ENCODE results near the gene FURIN.
"Not testable (repeated sequence)": the region's sequence is repeated elsewhere in the genome, so short reads cannot be mapped to it uniquely, and the experiment has no call there.

The FURIN gene

DNA sequence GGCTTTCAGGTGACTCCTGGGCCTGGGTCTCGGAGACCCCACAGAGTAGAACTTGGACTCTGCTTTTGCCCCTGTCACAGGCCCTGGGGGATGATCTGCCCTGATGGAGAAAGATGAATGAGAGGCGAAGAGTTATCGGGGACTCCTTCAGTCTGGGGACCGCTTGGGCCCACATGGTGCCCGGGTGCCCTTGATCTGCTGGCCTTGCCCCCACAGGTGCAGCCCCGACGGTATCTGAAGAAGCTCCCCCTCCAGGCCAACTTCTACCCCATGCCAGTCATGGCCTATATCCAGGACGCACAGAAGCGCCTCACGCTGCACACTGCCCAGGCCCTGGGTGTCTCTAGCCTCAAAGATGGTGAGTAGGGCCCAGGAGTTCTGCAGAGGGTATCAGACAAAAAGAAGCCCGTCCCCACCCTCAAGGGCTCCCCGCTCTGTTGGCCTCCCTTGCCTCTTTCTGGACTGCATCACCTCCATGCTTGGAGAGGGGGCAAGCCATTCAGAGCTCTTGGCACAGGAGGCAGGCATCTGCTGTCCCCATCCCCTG, 45.1 kb downstream of the FURIN start:
- Histone ChIP-seq H3K4me3 (ENCODE audit: low read depth, low read length) (no peak overlapping the region), H3K4me1 (ENCODE audit: control insufficient read depth, insufficient read depth, low read length) (no peaks in the 10 kb centered on the region), H3K36me3 (ENCODE audit: control insufficient read depth, insufficient read depth, low read length) (peaks cover 36% of the 10 kb centered on the region), H3K9ac (ENCODE audit: low read depth, low read length) (no peak overlapping the region), H3K27ac (ENCODE audit: low read depth, low read length) (no peak overlapping the region), H3K9me3 (ENCODE audit: control insufficient read depth, insufficient read depth, low read length) (no peaks in the 10 kb centered on the region), H3K27me3 (ENCODE audit: control insufficient read depth, insufficient read depth, low read length) (no peaks in the 10 kb centered on the region)

- Histone ChIP-seq H3K27ac (ENCODE audit: low read depth, low read length) (no peak overlapping the region), H3K4me1 (ENCODE audit: control insufficient read depth, insufficient read depth, low read length) (no peaks in the 10 kb centered on the region)
These were observed 46.1 kb downstream of the FURIN start for GRCh38 chr15:90914305-90915080.

DNA sequence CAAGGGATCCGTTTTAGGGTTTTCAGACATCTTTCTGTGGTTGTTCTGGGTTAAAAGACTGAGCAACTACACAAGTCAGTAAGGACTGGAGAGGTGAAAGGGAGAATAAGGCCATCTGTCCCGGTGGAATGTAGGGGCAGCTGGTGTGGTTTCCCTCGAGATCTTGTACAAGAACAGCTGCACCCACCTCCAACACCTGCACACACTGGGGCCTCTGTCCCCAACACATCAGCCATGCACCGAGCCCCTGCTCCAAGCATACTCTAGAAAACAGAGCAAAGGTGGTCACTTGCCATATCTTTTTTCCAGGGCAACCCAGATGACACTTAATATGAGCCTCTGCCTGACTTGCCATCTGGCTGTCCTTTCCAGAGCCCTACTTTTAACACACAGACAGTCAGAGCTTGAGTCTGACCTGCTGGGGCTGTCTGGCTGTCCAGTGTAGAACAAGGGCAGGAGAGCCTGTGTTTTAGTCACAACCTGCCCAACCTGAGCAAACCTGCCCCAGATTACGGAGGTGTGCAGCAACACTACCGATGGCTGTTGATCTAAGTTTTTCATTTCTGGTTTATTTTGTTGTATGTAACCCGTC, 46.9 kb downstream of the FURIN start:
- no peaks in the 10 kb centered on the region for H3K4me1 ChIP-seq (ENCODE audit: control insufficient read depth, insufficient read depth, low read length)
- H3K27me3 ChIP-seq (ENCODE audit: control insufficient read depth, insufficient read depth, low read length) = no peaks in the 10 kb centered on the region
- H3K9ac ChIP-seq (ENCODE audit: low read depth, low read length) = no peak overlapping the region
- no peaks in the 10 kb centered on the region for H3K9me3 ChIP-seq (ENCODE audit: control insufficient read depth, insufficient read depth, low read length)
- no peak overlapping the region for H3K27ac ChIP-seq (ENCODE audit: low read depth, low read length)
- peaks cover 38% of the 10 kb centered on the region for H3K36me3 ChIP-seq (ENCODE audit: control insufficient read depth, insufficient read depth, low read length)
- H3K4me3 ChIP-seq (ENCODE audit: low read depth, low read length) = no peak overlapping the region

More at GRCh38 chr15:90914305-90915080, 46.1 kb downstream of the FURIN start:
- Histone ChIP-seq H3K9me3 (ENCODE audit: control insufficient read depth, insufficient read depth, low read length) (no peaks in the 10 kb centered on the region), H3K27me3 (ENCODE audit: control insufficient read depth, insufficient read depth, low read length) (no peaks in the 10 kb centered on the region), H3K4me3 (ENCODE audit: low read depth, low read length) (no peak overlapping the region), H3K36me3 (ENCODE audit: control insufficient read depth, insufficient read depth, low read length) (peaks cover 37% of the 10 kb centered on the region), H3K9ac (ENCODE audit: low read depth, low read length) (no peak overlapping the region)

- no peaks in the 10 kb centered on the region for H3K27me3 ChIP-seq (ENCODE audit: control insufficient read depth, insufficient read depth, low read length)
- H3K9me3 ChIP-seq (ENCODE audit: control insufficient read depth, insufficient read depth, low read length) = no peaks in the 10 kb centered on the region
- no peaks in the 10 kb centered on the region for H3K4me1 ChIP-seq (ENCODE audit: control insufficient read depth, insufficient read depth, low read length)
- H3K36me3 ChIP-seq (ENCODE audit: control insufficient read depth, insufficient read depth, low read length) = peaks cover 39% of the 10 kb centered on the region
- H3K9ac ChIP-seq (ENCODE audit: low read depth, low read length) = no peak overlapping the region
- H3K27ac ChIP-seq (ENCODE audit: low read depth, low read length) = no peak overlapping the region
- H3K4me3 ChIP-seq (ENCODE audit: low read depth, low read length) = no peak overlapping the region
These were observed 47.5 kb downstream of the FURIN start for GRCh38 chr15:90915808-90916440.

- H3K4me3 ChIP-seq (ENCODE audit: low read depth, low read length) = no peak overlapping the region
- peaks cover 37% of the 10 kb centered on the region for H3K36me3 ChIP-seq (ENCODE audit: control insufficient read depth, insufficient read depth, low read length)
These were observed 48.1 kb downstream of the FURIN start for GRCh38 chr15:90916461-90916860.

GRCh38 chr15:90917569-90917968, 49.2 kb downstream of the FURIN start:
- Histone ChIP-seq H3K27me3 (ENCODE audit: control insufficient read depth, insufficient read depth, low read length) (no peaks in the 10 kb centered on the region), H3K4me1 (ENCODE audit: control insufficient read depth, insufficient read depth, low read length) (no peaks in the 10 kb centered on the region), H3K9ac (ENCODE audit: low read depth, low read length) (no peak overlapping the region), H3K27ac (ENCODE audit: low read depth, low read length) (no peak overlapping the region), H3K36me3 (ENCODE audit: control insufficient read depth, insufficient read depth, low read length) (peaks cover 29% of the 10 kb centered on the region), H3K9me3 (ENCODE audit: control insufficient read depth, insufficient read depth, low read length) (no peaks in the 10 kb centered on the region), H3K4me3 (ENCODE audit: low read depth, low read length) (no peak overlapping the region)

More at GRCh38 chr15:90916461-90916860, 48.1 kb downstream of the FURIN start:
- H3K9me3 ChIP-seq (ENCODE audit: control insufficient read depth, insufficient read depth, low read length) = no peaks in the 10 kb centered on the region
- no peaks in the 10 kb centered on the region for H3K4me1 ChIP-seq (ENCODE audit: control insufficient read depth, insufficient read depth, low read length)
- H3K9ac ChIP-seq (ENCODE audit: low read depth, low read length) = no peak overlapping the region
- no peak overlapping the region for H3K27ac ChIP-seq (ENCODE audit: low read depth, low read length)
- no peaks in the 10 kb centered on the region for H3K27me3 ChIP-seq (ENCODE audit: control insufficient read depth, insufficient read depth, low read length)

- no peaks in the 10 kb centered on the region for H3K4me1 ChIP-seq (ENCODE audit: control insufficient read depth, insufficient read depth, low read length)
- H3K27me3 ChIP-seq (ENCODE audit: control insufficient read depth, insufficient read depth, low read length) = no peaks in the 10 kb centered on the region
- H3K36me3 ChIP-seq (ENCODE audit: control insufficient read depth, insufficient read depth, low read length) = peaks cover 29% of the 10 kb centered on the region
- H3K9ac ChIP-seq (ENCODE audit: low read depth, low read length) = no peak overlapping the region
- no peak overlapping the region for H3K4me3 ChIP-seq (ENCODE audit: low read depth, low read length)
- H3K27ac ChIP-seq (ENCODE audit: low read depth, low read length) = no peak overlapping the region
- no peaks in the 10 kb centered on the region for H3K9me3 ChIP-seq (ENCODE audit: control insufficient read depth, insufficient read depth, low read length)
These were observed 49.8 kb downstream of the FURIN start for GRCh38 chr15:90918034-90918788.

DNA sequence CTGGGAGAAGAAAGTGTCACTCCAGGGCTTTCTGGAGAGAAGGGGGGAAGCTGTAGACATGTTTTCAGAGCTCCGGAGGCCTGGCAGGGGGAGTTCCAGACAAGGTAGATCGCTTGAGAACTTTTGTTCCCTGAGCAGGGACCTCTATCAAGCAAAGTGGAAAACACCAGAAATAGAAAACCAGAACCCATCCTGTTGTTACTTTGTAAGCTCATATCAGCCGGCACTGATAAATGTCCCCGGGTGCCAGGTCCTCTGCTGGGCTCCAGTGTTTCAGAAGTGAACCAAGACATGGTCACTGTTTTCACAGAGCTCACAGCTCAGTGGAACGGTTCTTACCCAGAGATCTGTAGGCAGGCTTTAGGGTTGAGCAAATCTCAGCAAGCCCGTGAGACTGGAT, 50.4 kb downstream of the FURIN start:
- no peak overlapping the region for H3K4me3 ChIP-seq (ENCODE audit: low read depth, low read length)
- no peaks in the 10 kb centered on the region for H3K4me1 ChIP-seq (ENCODE audit: control insufficient read depth, insufficient read depth, low read length)
- H3K27ac ChIP-seq (ENCODE audit: low read depth, low read length) = no peak overlapping the region
- H3K36me3 ChIP-seq (ENCODE audit: control insufficient read depth, insufficient read depth, low read length) = peaks cover 23% of the 10 kb centered on the region
- H3K9me3 ChIP-seq (ENCODE audit: control insufficient read depth, insufficient read depth, low read length) = no peaks in the 10 kb centered on the region
- no peak overlapping the region for H3K9ac ChIP-seq (ENCODE audit: low read depth, low read length)
- H3K27me3 ChIP-seq (ENCODE audit: control insufficient read depth, insufficient read depth, low read length) = no peaks in the 10 kb centered on the region

GRCh38 chr15:90921887-90922286, 53.5 kb downstream of the FURIN start:
- Histone ChIP-seq H3K9ac (ENCODE audit: low read depth, low read length) (no peak overlapping the region), H3K27me3 (ENCODE audit: control insufficient read depth, insufficient read depth, low read length) (no peaks in the 10 kb centered on the region), H3K4me1 (ENCODE audit: control insufficient read depth, insufficient read depth, low read length) (no peaks in the 10 kb centered on the region), H3K27ac (ENCODE audit: low read depth, low read length) (no peak overlapping the region), H3K9me3 (ENCODE audit: control insufficient read depth, insufficient read depth, low read length) (no peaks in the 10 kb centered on the region), H3K4me3 (ENCODE audit: low read depth, low read length) (no peak overlapping the region), H3K36me3 (ENCODE audit: control insufficient read depth, insufficient read depth, low read length) (peaks cover 17% of the 10 kb centered on the region)

DNA sequence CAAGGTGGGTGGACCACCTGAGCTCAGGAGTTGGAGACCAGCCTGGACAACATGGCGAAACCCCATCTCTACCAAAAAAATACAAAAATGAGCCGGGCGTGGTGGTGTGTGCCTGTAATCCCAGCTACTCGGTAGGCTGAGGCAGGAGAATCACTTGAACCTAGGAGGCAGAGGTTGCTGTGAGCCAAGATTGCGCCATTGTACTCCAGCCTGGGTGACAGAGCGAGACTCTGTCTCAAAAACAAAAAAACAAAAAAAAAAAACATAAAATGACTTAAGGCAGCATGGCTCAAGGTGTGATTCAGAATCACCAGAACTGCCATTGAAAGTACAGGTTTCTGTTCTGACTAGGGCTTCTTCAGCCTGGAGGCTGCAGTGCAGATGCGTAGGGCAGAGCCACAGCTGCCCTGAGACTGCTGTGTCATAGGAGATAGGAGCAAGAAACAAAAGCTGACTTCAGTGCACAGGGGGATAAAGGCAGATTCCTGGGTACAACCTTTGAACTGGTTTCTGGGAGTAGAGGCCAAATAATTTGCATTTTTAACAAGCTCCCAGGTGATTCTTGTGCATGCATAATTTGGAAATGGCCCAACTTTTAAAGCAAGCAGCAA, 54.4 kb downstream of the FURIN start:
- not testable (repeated sequence) for H3K27me3 ChIP-seq (ENCODE audit: control insufficient read depth, insufficient read depth, low read length); H3K4me1 ChIP-seq (ENCODE audit: control insufficient read depth, insufficient read depth, low read length); H3K9me3 ChIP-seq (ENCODE audit: control insufficient read depth, insufficient read depth, low read length); H3K4me3 ChIP-seq (ENCODE audit: low read depth, low read length); H3K27ac ChIP-seq (ENCODE audit: low read depth, low read length); H3K9ac ChIP-seq (ENCODE audit: low read depth, low read length)
- peaks cover 15% of the 10 kb centered on the region for H3K36me3 ChIP-seq (ENCODE audit: control insufficient read depth, insufficient read depth, low read length)

Data from HUES48 (cell line).